Measurements from ENCODE around the gene FLT3LG. TPM values are rescaled to one million over a fixed set of nuclear protein-coding genes. Genes with fewer than 3 reads are reported as not detected.
A peak's percentile ranks its signal among the peaks of the same experiment; 100 is the strongest.

Gene FLT3LG
- total and polyA plus RNA-seq, 2 experiments from 2014 or later = 0.49 to 1.8 TPM

DNA sequence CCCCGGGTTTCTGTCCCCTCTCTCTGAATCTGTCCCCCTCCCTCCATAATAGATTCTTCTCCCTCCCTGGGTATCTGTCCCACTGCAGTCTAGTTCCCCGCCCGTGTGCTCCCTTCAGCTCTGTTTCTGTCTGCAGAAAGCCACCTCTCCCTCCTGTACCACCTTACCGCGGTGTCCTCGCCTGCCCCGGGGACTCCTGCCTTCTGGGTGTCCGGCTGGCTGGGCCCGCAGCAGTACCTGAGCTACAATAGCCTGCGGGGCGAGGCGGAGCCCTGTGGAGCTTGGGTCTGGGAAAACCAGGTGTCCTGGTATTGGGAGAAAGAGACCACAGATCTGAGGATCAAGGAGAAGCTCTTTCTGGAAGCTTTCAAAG lies 39.7 kb downstream of the FLT3LG start (continued):
- TF ChIP-seq REST (IDR thresholded peaks at IDR 0.05; ENCODE audit: unreplicated experiment) = no peak
- no peak for TF ChIP-seq ETS1 (IDR thresholded peaks at IDR 0.05)
- no peak for TF ChIP-seq NANOG (IDR thresholded peaks at IDR 0.05; ENCODE audit: borderline replicate concordance)

- Histone ChIP-seq H3K9me2 (ENCODE audit: insufficient read depth) (no peaks in the 10 kb centered on the region), H3K27ac (ENCODE audit: low read depth) (no peak overlapping the region; the same call in 1 of the 2 replicates), H3K4me3 (peak overlapping the region; percentile 79), H3K27me3 (ENCODE audit: insufficient read depth) (no peaks in the 10 kb centered on the region), H4K20me1 (replicated peaks; ENCODE audit: insufficient read depth) (peaks cover 3% of the 10 kb centered on the region; the same call in 1 of the 2 replicates), H3K79me2 (replicated peaks; ENCODE audit: insufficient read depth) (peaks cover 11% of the 10 kb centered on the region; the same call in 1 of the 2 replicates), H3K4me1 (ENCODE audit: insufficient read depth) (peaks cover 21% of the 10 kb centered on the region), H3K4me2 (peak overlapping the region; percentile 94), H3K36me3 (ENCODE audit: insufficient read depth) (peaks cover 5% of the 10 kb centered on the region), H2AFZ (no peak overlapping the region), H3F3A (replicated peaks; ENCODE audit: low read depth) (peaks cover 24% of the 10 kb centered on the region; the same call in 1 of the 2 replicates)
- Mint-ChIP-seq H3K9me3 (no peaks in the 10 kb centered on the region; the same call in 2 of the 3 replicates), H3K4me3 (peak overlapping the region; percentile 89), H3K4me1 (peaks cover 16% of the 10 kb centered on the region), H3K27me3 (ENCODE audit: insufficient read depth, low read depth, poor library complexity) (peaks cover 16% of the 10 kb centered on the region), H3K36me3 (ENCODE audit: low read depth) (peaks cover 14% of the 10 kb centered on the region), H3K27ac (no peak overlapping the region)
- ATAC-seq (peak; percentile 5), DNase-seq (ENCODE audit: low spot score) (no peak)
- TF ChIP-seq ZNF331 (CRISPR knock-in tag; IDR thresholded peaks at IDR 0.05; ENCODE audit: low read depth) (no peak), EZH2phosphoT487 (IDR thresholded peaks at IDR 0.05; ENCODE audit: unreplicated experiment) (no peak), JUNB (IDR thresholded peaks at IDR 0.05; ENCODE audit: unreplicated experiment) (no peak), NANOG (IDR thresholded peaks at IDR 0.05; ENCODE audit: borderline replicate concordance) (no peak), ETS1 (IDR thresholded peaks at IDR 0.05) (no peak), POLR2AphosphoS5 (IDR thresholded peaks at IDR 0.05; ENCODE audit: low read depth) (no peak), EZH2 (IDR thresholded peaks at IDR 0.05; ENCODE audit: low read depth, unreplicated experiment) (no peak)
- TF ChIP-seq, protein P1, sequence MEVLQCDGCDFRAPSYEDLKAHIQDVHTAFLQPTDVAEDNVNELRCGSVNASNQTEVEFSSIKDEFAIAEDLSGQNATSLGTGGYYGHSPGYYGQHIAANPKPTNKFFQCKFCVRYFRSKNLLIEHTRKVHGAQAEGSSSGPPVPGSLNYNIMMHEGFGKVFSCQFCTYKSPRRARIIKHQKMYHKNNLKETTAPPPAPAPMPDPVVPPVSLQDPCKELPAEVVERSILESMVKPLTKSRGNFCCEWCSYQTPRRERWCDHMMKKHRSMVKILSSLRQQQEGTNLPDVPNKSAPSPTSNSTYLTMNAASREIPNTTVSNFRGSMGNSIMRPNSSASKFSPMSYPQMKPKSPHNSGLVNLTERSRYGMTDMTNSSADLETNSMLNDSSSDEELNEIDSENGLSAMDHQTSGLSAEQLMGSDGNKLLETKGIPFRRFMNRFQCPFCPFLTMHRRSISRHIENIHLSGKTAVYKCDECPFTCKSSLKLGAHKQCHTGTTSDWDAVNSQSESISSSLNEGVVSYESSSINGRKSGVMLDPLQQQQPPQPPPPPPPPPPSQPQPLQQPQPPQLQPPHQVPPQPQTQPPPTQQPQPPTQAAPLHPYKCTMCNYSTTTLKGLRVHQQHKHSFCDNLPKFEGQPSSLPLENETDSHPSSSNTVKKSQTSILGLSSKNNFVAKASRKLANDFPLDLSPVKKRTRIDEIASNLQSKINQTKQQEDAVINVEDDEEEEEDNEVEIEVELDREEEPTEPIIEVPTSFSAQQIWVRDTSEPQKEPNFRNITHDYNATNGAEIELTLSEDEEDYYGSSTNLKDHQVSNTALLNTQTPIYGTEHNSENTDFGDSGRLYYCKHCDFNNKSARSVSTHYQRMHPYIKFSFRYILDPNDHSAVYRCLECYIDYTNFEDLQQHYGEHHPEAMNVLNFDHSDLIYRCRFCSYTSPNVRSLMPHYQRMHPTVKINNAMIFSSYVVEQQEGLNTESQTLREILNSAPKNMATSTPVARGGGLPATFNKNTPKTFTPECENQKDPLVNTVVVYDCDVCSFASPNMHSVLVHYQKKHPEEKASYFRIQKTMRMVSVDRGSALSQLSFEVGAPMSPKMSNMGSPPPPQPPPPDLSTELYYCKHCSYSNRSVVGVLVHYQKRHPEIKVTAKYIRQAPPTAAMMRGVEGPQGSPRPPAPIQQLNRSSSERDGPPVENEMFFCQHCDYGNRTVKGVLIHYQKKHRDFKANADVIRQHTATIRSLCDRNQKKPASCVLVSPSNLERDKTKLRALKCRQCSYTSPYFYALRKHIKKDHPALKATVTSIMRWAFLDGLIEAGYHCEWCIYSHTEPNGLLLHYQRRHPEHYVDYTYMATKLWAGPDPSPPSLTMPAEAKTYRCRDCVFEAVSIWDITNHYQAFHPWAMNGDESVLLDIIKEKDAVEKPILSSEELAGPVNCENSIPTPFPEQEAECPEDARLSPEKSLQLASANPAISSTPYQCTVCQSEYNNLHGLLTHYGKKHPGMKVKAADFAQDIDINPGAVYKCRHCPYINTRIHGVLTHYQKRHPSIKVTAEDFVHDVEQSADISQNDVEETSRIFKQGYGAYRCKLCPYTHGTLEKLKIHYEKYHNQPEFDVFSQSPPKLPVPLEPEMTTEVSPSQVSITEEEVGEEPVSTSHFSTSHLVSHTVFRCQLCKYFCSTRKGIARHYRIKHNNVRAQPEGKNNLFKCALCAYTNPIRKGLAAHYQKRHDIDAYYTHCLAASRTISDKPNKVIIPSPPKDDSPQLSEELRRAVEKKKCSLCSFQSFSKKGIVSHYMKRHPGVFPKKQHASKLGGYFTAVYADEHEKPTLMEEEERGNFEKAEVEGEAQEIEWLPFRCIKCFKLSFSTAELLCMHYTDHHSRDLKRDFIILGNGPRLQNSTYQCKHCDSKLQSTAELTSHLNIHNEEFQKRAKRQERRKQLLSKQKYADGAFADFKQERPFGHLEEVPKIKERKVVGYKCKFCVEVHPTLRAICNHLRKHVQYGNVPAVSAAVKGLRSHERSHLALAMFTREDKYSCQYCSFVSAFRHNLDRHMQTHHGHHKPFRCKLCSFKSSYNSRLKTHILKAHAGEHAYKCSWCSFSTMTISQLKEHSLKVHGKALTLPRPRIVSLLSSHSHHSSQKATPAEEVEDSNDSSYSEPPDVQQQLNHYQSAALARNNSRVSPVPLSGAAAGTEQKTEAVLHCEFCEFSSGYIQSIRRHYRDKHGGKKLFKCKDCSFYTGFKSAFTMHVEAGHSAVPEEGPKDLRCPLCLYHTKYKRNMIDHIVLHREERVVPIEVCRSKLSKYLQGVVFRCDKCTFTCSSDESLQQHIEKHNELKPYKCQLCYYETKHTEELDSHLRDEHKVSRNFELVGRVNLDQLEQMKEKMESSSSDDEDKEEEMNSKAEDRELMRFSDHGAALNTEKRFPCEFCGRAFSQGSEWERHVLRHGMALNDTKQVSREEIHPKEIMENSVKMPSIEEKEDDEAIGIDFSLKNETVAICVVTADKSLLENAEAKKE (CRISPR knock-in tag; IDR thresholded peaks at IDR 0.05) = no peak
Measured at GRCh38 chr19:49514151-49514550, 40.1 kb downstream of the FLT3LG start.
